ENCODE results near the gene IL24. TPM values are rescaled to one million over a fixed set of nuclear protein-coding genes. Genes with fewer than 3 reads are reported as not detected.

The IL24 gene
- total and polyA plus RNA-seq, 10 of the 15 experiments (the other 5 are each of a cell fraction or from before 2014, with no cell fraction given): 0.05 to 19.8 (median 0.35) TPM; not detected in 1

DNA sequence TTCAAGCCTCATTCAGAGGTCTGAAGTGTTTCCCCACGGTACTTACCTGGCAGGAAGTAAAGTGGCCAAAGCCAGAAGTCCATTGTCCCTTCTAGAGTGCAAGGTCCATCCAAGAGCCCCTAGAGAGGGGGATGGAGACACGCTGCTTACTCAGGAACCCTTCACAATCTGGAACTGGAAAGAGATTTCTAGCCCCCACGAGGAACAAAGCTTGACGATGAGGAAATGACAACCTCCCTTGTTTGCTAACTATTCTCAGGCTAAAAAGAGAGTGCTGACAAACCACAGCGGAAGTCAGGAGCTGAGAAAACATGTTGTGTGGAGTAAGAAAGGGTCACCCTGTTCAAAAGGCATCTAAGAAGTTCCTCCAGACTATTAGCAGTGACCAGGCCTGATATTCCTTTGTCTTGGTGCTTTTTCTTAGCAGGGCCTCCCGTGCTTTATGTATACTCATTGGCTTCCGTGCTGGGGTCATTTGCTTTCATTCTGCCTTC, 24.6 kb downstream of the IL24 start, which contains the start of gene FCMR (continued):
- TF ChIP-seq, protein P1, sequence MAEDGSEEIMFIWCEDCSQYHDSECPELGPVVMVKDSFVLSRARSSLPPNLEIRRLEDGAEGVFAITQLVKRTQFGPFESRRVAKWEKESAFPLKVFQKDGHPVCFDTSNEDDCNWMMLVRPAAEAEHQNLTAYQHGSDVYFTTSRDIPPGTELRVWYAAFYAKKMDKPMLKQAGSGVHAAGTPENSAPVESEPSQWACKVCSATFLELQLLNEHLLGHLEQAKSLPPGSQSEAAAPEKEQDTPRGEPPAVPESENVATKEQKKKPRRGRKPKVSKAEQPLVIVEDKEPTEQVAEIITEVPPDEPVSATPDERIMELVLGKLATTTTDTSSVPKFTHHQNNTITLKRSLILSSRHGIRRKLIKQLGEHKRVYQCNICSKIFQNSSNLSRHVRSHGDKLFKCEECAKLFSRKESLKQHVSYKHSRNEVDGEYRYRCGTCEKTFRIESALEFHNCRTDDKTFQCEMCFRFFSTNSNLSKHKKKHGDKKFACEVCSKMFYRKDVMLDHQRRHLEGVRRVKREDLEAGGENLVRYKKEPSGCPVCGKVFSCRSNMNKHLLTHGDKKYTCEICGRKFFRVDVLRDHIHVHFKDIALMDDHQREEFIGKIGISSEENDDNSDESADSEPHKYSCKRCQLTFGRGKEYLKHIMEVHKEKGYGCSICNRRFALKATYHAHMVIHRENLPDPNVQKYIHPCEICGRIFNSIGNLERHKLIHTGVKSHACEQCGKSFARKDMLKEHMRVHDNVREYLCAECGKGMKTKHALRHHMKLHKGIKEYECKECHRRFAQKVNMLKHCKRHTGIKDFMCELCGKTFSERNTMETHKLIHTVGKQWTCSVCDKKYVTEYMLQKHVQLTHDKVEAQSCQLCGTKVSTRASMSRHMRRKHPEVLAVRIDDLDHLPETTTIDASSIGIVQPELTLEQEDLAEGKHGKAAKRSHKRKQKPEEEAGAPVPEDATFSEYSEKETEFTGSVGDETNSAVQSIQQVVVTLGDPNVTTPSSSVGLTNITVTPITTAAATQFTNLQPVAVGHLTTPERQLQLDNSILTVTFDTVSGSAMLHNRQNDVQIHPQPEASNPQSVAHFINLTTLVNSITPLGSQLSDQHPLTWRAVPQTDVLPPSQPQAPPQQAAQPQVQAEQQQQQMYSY (CRISPR knock-in tag; IDR thresholded peaks at IDR 0.05): no peak
- TF ChIP-seq, protein P2, sequence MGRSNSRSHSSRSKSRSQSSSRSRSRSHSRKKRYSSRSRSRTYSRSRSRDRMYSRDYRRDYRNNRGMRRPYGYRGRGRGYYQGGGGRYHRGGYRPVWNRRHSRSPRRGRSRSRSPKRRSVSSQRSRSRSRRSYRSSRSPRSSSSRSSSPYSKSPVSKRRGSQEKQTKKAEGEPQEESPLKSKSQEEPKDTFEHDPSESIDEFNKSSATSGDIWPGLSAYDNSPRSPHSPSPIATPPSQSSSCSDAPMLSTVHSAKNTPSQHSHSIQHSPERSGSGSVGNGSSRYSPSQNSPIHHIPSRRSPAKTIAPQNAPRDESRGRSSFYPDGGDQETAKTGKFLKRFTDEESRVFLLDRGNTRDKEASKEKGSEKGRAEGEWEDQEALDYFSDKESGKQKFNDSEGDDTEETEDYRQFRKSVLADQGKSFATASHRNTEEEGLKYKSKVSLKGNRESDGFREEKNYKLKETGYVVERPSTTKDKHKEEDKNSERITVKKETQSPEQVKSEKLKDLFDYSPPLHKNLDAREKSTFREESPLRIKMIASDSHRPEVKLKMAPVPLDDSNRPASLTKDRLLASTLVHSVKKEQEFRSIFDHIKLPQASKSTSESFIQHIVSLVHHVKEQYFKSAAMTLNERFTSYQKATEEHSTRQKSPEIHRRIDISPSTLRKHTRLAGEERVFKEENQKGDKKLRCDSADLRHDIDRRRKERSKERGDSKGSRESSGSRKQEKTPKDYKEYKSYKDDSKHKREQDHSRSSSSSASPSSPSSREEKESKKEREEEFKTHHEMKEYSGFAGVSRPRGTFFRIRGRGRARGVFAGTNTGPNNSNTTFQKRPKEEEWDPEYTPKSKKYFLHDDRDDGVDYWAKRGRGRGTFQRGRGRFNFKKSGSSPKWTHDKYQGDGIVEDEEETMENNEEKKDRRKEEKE (IDR thresholded peaks at IDR 0.05): no peak
- no peak for TF ChIP-seq RBBP5 (conservative IDR thresholded peaks at IDR 0.05)
- TF ChIP-seq, protein P3, sequence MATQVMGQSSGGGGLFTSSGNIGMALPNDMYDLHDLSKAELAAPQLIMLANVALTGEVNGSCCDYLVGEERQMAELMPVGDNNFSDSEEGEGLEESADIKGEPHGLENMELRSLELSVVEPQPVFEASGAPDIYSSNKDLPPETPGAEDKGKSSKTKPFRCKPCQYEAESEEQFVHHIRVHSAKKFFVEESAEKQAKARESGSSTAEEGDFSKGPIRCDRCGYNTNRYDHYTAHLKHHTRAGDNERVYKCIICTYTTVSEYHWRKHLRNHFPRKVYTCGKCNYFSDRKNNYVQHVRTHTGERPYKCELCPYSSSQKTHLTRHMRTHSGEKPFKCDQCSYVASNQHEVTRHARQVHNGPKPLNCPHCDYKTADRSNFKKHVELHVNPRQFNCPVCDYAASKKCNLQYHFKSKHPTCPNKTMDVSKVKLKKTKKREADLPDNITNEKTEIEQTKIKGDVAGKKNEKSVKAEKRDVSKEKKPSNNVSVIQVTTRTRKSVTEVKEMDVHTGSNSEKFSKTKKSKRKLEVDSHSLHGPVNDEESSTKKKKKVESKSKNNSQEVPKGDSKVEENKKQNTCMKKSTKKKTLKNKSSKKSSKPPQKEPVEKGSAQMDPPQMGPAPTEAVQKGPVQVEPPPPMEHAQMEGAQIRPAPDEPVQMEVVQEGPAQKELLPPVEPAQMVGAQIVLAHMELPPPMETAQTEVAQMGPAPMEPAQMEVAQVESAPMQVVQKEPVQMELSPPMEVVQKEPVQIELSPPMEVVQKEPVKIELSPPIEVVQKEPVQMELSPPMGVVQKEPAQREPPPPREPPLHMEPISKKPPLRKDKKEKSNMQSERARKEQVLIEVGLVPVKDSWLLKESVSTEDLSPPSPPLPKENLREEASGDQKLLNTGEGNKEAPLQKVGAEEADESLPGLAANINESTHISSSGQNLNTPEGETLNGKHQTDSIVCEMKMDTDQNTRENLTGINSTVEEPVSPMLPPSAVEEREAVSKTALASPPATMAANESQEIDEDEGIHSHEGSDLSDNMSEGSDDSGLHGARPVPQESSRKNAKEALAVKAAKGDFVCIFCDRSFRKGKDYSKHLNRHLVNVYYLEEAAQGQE (IDR thresholded peaks at IDR 0.05; ENCODE audit: low read depth, low read length): no peak
- TF ChIP-seq EP300 (IDR thresholded peaks at IDR 0.05; ENCODE audit: borderline replicate concordance in 1 of 2, control insufficient read depth in 1 of 2, low read depth in 2 of 2, low read length in 2 of 2): peak in 1 of 2 experiments; percentile 49; a peak in 1 of 4 replicates
- TF ChIP-seq, protein P4, sequence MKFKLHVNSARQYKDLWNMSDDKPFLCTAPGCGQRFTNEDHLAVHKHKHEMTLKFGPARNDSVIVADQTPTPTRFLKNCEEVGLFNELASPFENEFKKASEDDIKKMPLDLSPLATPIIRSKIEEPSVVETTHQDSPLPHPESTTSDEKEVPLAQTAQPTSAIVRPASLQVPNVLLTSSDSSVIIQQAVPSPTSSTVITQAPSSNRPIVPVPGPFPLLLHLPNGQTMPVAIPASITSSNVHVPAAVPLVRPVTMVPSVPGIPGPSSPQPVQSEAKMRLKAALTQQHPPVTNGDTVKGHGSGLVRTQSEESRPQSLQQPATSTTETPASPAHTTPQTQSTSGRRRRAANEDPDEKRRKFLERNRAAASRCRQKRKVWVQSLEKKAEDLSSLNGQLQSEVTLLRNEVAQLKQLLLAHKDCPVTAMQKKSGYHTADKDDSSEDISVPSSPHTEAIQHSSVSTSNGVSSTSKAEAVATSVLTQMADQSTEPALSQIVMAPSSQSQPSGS (IDR thresholded peaks at IDR 0.05; ENCODE audit: low read length): no peak
- TF ChIP-seq SUZ12 (IDR thresholded peaks at IDR 0.05; ENCODE audit: unreplicated experiment): no peak
- TF ChIP-seq KLF5 (IDR thresholded peaks at IDR 0.05; ENCODE audit: partially characterized antibody): no peak
- TF ChIP-seq, protein P5, sequence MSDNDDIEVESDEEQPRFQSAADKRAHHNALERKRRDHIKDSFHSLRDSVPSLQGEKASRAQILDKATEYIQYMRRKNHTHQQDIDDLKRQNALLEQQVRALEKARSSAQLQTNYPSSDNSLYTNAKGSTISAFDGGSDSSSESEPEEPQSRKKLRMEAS (IDR thresholded peaks at IDR 0.05; ENCODE audit: low read depth, low read length): no peak; the same call in none of the 2 replicates
- TF ChIP-seq, protein P6, sequence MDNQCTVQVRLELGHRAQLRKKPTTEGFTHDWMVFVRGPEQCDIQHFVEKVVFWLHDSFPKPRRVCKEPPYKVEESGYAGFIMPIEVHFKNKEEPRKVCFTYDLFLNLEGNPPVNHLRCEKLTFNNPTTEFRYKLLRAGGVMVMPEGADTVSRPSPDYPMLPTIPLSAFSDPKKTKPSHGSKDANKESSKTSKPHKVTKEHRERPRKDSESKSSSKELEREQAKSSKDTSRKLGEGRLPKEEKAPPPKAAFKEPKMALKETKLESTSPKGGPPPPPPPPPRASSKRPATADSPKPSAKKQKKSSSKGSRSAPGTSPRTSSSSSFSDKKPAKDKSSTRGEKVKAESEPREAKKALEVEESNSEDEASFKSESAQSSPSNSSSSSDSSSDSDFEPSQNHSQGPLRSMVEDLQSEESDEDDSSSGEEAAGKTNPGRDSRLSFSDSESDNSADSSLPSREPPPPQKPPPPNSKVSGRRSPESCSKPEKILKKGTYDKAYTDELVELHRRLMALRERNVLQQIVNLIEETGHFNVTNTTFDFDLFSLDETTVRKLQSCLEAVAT (IDR thresholded peaks at IDR 0.05): peak; percentile 91
- TF ChIP-seq HDAC2 (IDR thresholded peaks at IDR 0.05): no peak
- no peak for TF ChIP-seq WRNIP1 (IDR thresholded peaks at IDR 0.05; ENCODE audit: borderline replicate concordance, low read depth, low read length)
- peak; percentile 76 for TF ChIP-seq MEF2B (IDR thresholded peaks at IDR 0.05; ENCODE audit: partially characterized antibody, poor library complexity, severe bottlenecking)
